ENCODE results near the gene BBLN. TPM values are rescaled to one million over a fixed set of nuclear protein-coding genes. Genes with fewer than 3 reads are reported as not detected.

Gene BBLN
- total RNA-seq, 1 donor from 2014 or later, result 406 TPM

DNA sequence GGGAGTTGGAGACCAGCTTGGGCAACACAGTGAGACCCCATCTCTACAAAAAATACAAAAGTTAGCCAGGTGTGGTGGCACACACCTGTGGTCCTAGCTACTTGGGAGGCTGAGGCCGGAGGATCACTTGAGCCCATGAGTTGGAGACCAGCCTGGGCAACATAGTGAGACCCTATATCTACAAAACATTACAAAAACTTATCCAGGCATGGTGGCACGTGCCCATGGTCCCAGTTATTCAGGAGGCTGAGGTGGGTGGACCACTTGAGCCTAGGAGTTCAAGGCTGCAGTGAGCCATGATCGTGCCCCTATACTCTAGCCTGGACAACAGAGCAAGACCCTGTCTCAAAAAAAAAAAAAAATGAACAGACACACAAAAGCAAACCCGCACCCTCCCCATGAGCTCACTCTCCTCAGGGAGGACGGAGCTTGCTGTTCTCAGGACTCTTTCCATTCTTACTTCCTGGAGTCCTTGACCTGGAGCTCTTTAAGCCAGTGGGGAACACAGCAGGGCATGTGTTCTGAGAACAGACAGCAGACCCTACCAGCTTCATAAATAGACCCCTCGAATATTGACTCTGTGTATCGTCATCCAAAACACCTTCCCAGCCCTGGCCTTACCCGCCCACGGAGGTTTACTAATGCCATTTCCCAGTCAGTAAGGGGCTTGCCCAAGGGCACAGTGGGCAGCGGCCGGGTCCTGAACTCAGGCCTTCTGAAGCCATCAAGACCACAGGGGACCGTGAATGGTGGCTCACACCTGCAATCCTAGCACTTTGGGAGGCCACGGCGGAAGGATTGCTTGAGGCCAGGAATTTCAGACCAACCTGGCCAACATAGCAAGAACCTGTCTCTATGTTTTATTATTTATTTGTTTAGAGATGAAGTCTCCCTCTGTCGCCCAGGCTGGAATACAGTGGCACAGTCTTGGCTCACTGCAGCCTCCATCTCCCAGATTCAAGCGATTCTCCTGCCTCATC is 43.7 kb upstream of the BBLN start:
- TF ChIP-seq, protein P1, sequence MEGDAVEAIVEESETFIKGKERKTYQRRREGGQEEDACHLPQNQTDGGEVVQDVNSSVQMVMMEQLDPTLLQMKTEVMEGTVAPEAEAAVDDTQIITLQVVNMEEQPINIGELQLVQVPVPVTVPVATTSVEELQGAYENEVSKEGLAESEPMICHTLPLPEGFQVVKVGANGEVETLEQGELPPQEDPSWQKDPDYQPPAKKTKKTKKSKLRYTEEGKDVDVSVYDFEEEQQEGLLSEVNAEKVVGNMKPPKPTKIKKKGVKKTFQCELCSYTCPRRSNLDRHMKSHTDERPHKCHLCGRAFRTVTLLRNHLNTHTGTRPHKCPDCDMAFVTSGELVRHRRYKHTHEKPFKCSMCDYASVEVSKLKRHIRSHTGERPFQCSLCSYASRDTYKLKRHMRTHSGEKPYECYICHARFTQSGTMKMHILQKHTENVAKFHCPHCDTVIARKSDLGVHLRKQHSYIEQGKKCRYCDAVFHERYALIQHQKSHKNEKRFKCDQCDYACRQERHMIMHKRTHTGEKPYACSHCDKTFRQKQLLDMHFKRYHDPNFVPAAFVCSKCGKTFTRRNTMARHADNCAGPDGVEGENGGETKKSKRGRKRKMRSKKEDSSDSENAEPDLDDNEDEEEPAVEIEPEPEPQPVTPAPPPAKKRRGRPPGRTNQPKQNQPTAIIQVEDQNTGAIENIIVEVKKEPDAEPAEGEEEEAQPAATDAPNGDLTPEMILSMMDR (IDR thresholded peaks at IDR 0.05; ENCODE audit: insufficient read depth, low read length, poor library complexity, severe bottlenecking), result no peak
- H3K27me3 ChIP-seq (ENCODE audit: control insufficient read depth, insufficient read depth, low read length), result no peaks in the 10 kb centered on the region
- H3K36me3 ChIP-seq (ENCODE audit: control insufficient read depth, insufficient read depth, low read length), result peaks cover 1% of the 10 kb centered on the region
- no peak overlapping the region for H3K4me3 ChIP-seq (ENCODE audit: low read depth, low read length)
- DNase-seq (ENCODE audit: low read depth), result no peak

DNA sequence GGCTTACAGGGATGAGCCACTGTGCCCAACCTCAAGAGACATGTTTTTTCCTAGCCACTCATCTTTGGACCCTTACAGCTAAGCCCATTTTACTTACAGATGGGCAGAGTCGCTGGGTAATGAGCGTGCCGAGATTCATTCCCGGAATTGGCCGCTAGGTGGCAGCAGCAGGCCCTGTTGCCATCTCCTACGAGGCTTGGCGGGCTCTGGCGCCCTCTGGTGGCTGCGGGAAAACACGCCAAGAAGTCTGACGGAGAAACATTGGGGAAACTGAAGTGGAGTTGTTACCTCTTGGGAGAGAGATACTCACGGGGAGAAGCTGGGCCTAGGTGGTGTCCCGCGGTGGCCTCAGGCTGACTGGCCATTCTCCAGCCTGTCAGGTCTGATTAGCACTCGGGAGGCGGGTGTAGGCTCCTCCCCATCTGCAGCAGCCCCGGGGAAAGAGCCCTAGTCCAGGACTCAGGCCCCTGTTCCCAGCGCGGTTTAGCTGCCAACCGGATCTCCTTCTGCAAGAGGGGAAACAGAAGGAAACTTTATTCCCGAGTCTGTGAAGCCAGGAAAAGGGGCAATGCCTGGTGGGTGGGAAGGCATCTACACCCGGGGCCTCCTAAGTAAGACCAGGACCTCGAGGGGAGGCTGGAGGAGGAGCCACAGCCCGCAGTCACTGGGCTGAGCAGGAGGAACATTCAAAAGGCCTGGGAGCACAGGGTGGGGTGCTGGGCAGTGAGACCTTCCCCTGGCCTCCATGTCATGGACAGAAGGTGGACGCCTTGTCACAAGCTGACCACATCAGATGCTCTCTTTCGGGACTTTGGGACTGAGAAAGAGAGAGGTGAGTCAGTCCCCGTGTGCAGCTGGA is 42.2 kb upstream of the BBLN start:
- H3K4me3 ChIP-seq (ENCODE audit: low read depth, low read length), result no peak overlapping the region
- TF ChIP-seq, protein P1 (IDR thresholded peaks at IDR 0.05; ENCODE audit: insufficient read depth, low read length, poor library complexity, severe bottlenecking), result peak; percentile 100
- H3K27me3 ChIP-seq (ENCODE audit: control insufficient read depth, insufficient read depth, low read length), result no peaks in the 10 kb centered on the region
- H3K36me3 ChIP-seq (ENCODE audit: control insufficient read depth, insufficient read depth, low read length), result peaks cover 1% of the 10 kb centered on the region
- no peak for DNase-seq (ENCODE audit: low read depth)

DNA sequence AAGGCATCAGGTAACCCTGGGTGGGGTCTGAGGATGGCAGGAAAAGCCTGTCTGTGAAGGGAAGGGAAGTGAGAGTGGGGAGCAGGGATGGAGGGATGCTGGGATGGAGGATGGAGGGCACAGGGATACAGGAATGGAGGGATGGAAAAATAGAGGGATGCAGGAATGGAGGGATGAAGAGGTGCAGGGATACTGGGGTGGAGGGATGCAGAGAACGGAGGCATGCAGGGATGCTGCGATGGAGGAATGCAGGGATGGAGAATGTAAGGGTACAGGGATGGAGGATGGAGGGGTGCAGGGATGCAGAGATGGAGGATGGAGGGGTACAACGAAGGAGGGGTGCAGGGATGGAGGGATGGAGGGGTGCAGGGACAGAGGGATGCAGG is 41.6 kb upstream of the BBLN start:
- Histone ChIP-seq H3K4me3 (ENCODE audit: low read depth, low read length) (no peak overlapping the region), H3K36me3 (ENCODE audit: control insufficient read depth, insufficient read depth, low read length) (peaks cover 1% of the 10 kb centered on the region), H3K27me3 (ENCODE audit: control insufficient read depth, insufficient read depth, low read length) (no peaks in the 10 kb centered on the region)
- no peak for DNase-seq (ENCODE audit: low read depth)
- TF ChIP-seq, protein P1 (IDR thresholded peaks at IDR 0.05; ENCODE audit: insufficient read depth, low read length, poor library complexity, severe bottlenecking), result no peak

DNA sequence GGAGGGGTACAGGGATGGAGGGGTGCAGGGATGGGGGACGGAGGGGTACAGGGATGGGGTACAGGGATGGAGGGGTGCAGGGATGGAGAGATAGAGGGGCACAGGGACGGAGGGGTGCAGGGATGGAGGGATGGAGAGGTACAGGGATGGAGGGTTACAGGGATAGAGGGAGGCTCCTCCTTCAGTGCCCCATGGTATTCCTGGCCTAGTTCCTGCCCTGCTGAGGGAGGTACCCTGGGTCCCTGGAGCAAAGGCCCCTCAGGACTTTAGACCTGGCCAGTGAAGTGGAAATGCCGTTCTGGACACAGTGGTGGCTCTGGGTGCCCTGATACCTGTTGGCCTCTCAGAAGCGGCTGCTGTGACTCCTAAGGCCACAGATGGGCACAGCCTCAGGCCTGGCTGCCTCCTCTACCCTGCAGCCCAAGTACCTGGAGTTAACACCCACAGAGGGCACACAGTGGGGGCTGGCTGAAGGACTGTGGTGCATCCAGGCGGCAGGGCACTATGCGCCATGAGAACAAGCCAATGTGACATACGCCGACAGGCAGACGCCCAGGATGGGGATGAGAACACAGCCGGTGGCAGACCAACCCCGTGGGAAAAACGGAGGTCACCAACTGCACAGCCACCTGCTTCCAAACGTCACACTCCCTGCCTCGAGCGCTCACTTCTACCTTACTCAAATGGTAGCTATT is 40.9 kb upstream of the BBLN start:
- TF ChIP-seq, protein P1 (IDR thresholded peaks at IDR 0.05; ENCODE audit: insufficient read depth, low read length, poor library complexity, severe bottlenecking), result no peak
- Histone ChIP-seq H3K27me3 (ENCODE audit: control insufficient read depth, insufficient read depth, low read length) (no peaks in the 10 kb centered on the region), H3K36me3 (ENCODE audit: control insufficient read depth, insufficient read depth, low read length) (peaks cover 1% of the 10 kb centered on the region), H3K4me3 (ENCODE audit: low read depth, low read length) (no peak overlapping the region)
- no peak for DNase-seq (ENCODE audit: low read depth)

DNA sequence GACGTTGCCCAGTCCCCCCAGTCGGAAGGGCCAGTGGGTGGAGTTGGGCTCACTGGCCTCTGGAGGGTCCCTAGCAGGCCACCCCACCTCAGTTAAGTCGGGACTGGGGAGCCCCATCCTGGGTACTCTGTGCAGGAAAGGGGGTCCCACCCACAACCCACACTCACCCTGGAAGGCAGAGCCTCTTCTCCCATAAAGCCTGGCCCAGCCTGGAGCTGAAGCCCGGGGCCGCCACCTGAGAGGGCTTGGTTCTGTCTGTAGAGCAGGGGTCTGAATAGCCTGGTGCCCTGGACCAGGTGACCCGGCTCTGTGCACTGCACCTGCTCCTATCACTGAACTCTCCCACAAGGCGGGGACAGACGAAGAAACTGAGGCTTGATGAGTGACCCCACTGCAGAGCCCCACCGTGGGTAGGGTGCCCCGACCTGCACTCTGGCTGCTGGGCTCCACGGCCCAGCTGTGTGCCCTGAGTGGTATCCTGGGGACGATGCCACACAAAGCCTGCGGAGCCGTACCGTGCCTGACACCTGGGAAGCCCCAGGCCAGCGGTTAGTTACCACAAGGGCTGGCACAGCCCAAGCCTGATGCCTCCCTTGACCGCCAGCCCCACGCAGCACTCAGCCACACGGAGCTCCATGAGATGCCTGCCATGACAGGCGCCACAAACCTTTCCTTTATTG is 39.9 kb upstream of the BBLN start:
- no peak overlapping the region for H3K4me3 ChIP-seq (ENCODE audit: low read depth, low read length)
- peaks cover 1% of the 10 kb centered on the region for H3K36me3 ChIP-seq (ENCODE audit: control insufficient read depth, insufficient read depth, low read length)
- H3K27me3 ChIP-seq (ENCODE audit: control insufficient read depth, insufficient read depth, low read length), result no peaks in the 10 kb centered on the region
- TF ChIP-seq, protein P1 (IDR thresholded peaks at IDR 0.05; ENCODE audit: insufficient read depth, low read length, poor library complexity, severe bottlenecking), result no peak
- DNase-seq (ENCODE audit: low read depth), result no peak

Data from kidney epithelial cell (primary cell).